Right renal pelvis (tissue), 4 donors: ENCODE measurements around the gene ST8SIA6. TPM values are rescaled to one million over a fixed set of nuclear protein-coding genes. Genes with fewer than 3 reads are reported as not detected.
A peak's percentile ranks its signal among the peaks of the same experiment; 100 is the strongest.
"Not testable (repeated sequence)": the region's sequence is repeated elsewhere in the genome, so short reads cannot be mapped to it uniquely, and the experiment has no call there.

Experiments
- DNase-seq, 4 donors: peaks; one replicate each; pipeline ENCODE4 v3.0.0-alpha.2; 2013; ENCODE audit warnings: low read depth in 4 of 4, low spot score in 3 of 4, missing footprints in 1 of 4
- polyA plus RNA-seq, 4 donors: library from polyadenylated mRNA; unstranded; fragments of 120-200 nt; gene quantifications; one replicate each; pipeline ENCODE4 v1.2.1, GENCODE V29; 2013; ENCODE audit not compliant: insufficient read length in 4 of 4

Gene ST8SIA6, protein sequence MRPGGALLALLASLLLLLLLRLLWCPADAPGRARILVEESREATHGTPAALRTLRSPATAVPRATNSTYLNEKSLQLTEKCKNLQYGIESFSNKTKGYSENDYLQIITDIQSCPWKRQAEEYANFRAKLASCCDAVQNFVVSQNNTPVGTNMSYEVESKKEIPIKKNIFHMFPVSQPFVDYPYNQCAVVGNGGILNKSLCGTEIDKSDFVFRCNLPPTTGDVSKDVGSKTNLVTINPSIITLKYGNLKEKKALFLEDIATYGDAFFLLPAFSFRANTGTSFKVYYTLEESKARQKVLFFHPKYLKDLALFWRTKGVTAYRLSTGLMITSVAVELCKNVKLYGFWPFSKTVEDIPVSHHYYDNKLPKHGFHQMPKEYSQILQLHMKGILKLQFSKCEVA
- polyA plus RNA-seq, result 1 to 10 TPM; 1.2 to 1.8 (median 1.4) TPM

- DNase-seq, result peak in 2 of 4 donors; percentile 22 to 26
Observed at GRCh38 chr10:17454161-17455014, at the start of gene ST8SIA6. ST8SIA6 (minus strand) TSS chr10:17454595; CDS start chr10:17454255, 340 bp downstream.

GRCh38 chr10:17503795-17504194, 49.4 kb upstream of the ST8SIA6 start:
- no peak for DNase-seq

DNA sequence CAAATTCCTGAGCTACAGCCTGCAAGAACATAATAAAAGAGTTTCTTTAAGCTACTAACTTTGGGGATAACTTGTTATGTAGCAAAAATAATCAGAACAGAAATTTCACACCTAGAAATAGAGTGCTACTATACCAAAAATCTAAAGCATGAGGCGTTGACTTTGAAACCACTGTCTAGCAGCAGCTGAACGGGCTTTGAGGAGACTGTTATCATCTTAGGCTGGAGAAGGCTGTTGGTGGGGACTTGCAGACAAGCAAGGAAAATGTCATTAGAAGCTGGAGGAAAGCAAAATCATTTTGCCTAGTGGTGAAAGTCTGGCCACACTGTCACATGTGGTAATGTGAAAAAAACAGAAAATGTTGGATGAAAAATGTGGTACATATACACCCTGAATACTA, 48.4 kb upstream of the ST8SIA6 start:
- DNase-seq, result no peak

DNA sequence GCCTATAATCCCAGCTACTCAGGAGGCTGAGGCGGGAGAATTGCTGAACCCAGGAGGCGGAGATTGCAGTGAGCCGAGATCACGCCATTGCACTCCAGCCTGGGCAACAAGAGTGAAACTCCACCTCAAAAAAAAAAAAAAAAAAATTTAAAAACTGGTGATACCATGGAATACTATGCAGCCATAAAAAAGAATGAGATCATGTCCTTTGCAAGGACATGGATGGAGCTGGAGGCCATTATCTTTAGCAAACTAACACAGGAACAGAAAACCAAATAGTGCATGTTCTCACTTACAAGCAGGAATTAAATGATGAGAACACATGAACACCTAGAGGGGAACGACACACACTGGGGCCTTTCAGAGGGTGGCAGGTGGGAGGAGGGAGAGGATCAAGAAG, 44.6 kb upstream of the ST8SIA6 start:
- not testable (repeated sequence) for DNase-seq

GRCh38 chr10:17497446-17498030, 43.1 kb upstream of the ST8SIA6 start:
- DNase-seq, result no peak

- DNase-seq, result no peak
Observed at GRCh38 chr10:17494626-17495260, 40.3 kb upstream of the ST8SIA6 start.

DNA sequence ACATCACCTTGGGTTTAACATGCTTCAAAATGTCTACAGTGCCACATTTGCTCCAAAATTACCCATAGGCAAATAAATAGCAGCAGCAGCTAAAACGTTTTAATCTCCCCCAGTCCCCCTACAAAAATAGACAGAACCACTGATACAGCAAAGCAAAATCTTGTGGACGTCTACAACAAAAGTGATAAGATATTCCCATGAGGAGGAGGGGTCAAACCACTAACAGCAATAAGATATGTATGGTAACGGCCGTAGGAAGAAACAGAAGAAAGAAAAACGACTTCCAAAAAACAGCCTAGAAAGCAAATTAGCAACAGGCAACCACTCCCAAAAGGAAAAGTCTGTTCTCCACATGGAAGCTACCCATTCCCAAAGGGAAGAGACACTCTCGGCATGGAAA, 34.5 kb upstream of the ST8SIA6 start:
- DNase-seq, result no peak

DNA sequence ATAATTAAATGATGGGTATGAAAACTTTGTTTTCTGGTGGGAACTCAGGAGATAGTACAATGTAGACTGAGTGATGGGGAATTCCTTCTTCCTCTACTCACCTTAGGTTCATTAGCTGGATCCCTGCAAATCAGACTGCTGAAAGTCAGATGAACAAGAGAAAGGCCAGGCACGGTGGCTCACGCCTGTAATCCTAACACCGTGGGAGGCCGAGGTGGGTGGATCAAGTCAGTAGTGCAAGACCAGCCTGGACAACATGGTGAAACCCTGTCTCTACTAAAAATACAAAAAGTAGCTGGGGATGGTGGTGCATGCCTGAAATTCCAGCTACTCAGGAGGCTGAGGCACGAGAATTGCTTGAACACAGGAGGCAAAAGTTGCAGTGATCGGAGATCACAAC, 28.7 kb upstream of the ST8SIA6 start:
- no peak for DNase-seq

DNA sequence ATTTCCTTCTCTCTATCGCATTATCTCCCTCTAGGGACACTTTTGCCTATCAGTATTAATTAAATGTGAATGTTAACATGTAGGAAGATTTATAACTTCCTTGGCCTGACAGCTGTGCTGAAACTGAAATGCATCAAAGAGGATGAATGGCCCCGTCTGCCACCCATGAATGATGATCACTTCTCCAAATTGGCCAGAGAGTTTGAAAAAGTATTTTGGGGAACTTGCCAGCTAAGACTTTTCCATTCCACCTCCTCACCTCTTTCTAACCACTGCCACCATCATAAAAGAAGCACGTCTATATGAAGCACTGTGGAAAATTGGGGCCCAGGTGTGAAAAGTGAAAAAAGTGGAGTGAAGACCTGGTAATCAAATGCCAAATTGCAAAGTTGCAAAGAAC, 25.4 kb upstream of the ST8SIA6 start:
- no peak for DNase-seq

DNA sequence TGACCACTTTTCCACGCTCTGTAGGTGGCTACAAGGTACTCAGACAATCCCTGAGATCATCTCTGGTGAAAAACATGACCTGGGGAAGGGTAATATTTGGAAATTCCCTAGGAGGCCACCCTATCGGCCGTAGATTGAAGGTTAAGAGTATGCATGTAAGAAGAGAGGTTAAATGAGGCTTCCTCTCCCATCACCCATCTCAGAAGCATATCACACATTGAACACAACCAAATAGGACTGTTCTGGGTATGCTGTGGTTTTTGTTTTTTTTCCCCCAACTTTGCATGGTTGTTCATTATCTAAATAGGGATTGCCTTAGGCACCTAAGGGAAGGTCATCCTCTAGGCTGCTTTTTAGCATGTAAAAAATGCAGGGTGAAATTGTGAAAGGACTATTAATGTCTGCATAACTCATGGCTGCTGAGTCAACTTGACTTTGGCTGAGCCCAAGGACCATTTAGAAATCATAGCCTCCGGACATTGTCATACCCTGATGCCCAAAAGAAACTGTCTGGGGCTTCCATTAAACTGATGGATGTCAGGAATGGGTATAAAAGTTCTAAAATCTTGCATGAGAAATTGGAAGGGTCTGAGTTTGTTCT, 24.7 kb upstream of the ST8SIA6 start:
- no peak for DNase-seq

GRCh38 chr10:17476073-17476472, 21.7 kb upstream of the ST8SIA6 start:
- no peak for DNase-seq

- no peak for DNase-seq
Observed at GRCh38 chr10:17475661-17476060, 21.3 kb upstream of the ST8SIA6 start.

GRCh38 chr10:17474595-17475323, 20.4 kb upstream of the ST8SIA6 start:
- no peak for DNase-seq

GRCh38 chr10:17473228-17473950, 19.0 kb upstream of the ST8SIA6 start:
- no peak for DNase-seq

- DNase-seq, result no peak
Observed at GRCh38 chr10:17472481-17473227, 18.3 kb upstream of the ST8SIA6 start.

GRCh38 chr10:17470246-17470645, 15.9 kb upstream of the ST8SIA6 start:
- no peak for DNase-seq

GRCh38 chr10:17465328-17466125, 11.1 kb upstream of the ST8SIA6 start:
- no peak for DNase-seq

DNA sequence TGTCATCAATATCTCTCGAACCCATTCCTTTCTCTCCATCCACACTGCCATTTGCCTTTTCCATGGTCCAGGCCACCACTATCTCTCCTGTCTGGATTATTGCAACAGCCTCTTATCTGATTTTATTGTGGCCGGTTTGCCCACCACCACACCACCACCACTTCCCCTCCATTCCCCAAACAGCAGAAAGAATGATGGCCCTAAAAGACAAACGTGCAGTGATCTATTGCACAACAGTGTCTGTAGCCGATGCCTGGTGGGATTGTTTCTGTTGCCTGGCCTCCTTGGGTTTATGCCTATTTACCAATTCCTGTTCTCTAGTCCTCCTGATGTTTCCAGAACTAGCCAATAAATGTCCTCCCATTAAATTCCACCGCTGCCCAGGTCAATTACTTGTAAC, 10.2 kb upstream of the ST8SIA6 start:
- no peak for DNase-seq
